Esophagus squamous epithelium (tissue), 5 donors: ENCODE measurements around the gene ITPK1. TPM values are rescaled to one million over a fixed set of nuclear protein-coding genes. Genes with fewer than 3 reads are reported as not detected.

Experiments
- DNase-seq: peaks from one replicate; lab custom pipeline; 2025; lab: John Stamatoyannopoulos, UW
- H3K27ac ChIP-seq, 4 donors: fragments of 200-600 bp; sonication (generic); one replicate each; pipeline ENCODE4 v1.5.1; 2016 to 2019; ENCODE audit warnings: mild to moderate bottlenecking in 1 of 4
- H3K27me3 ChIP-seq, 4 donors: fragments of 200-600 bp; sonication (generic); 1 replicate in 3 of 4; 2 replicates in 1 of 4; pipeline versions ENCODE4 v1.5.1 to v1.6.0; 2017 to 2021; ENCODE audit warnings: antibody characterized with exemption in 1 of 4
- H3K36me3 ChIP-seq, 3 donors: fragments of 200-600 bp; sonication (generic); one replicate each; pipeline ENCODE4 v1.5.1; 2016 to 2019
- H3K4me1 ChIP-seq, 3 donors: fragments of 200-600 bp; sonication (generic); one replicate each; pipeline ENCODE4 v1.5.1; 2017 to 2019
- H3K4me3 ChIP-seq, 4 donors: fragments of 200-600 bp; sonication (generic); 1 replicate in 3 of 4; 2 replicates in 1 of 4; pipeline ENCODE4 v1.5.1; 2016 to 2019; ENCODE audit warnings: mild to moderate bottlenecking in 2 of 4, moderate library complexity in 1 of 4
- H3K9me3 ChIP-seq, 3 donors: fragments of 200-600 bp; sonication (generic); one replicate each; pipeline ENCODE4 v1.5.1; 2016 to 2019
- CTCF ChIP-seq, 6 experiments: fragments of 450-650 bp in 4 of 6; fragments of 200-600 bp in 2 of 6; sonication (generic) in 2 of 6; IDR thresholded peaks; one replicate each; pipeline ENCODE4 v1.5.1; 2016 to 2019; ENCODE audit warnings: antibody characterized with exemption in 6 of 6, mild to moderate bottlenecking in 4 of 6, moderate library complexity in 4 of 6
- POLR2A ChIP-seq, 4 donors: fragments of 450-650 bp; IDR thresholded peaks; one replicate each; pipeline ENCODE4 v1.6.1; 2017; ENCODE audit warnings: antibody characterized with exemption in 4 of 4, mild to moderate bottlenecking in 4 of 4, moderate library complexity in 3 of 4
- WGBS, 2 donors: methylation state at CpG; one replicate each; pipeline ENCODE4 v1.1.5; 2018; 5-methylcytosine and 5-hydroxymethylcytosine counted together
- intact Hi-C: fragments of 100-400 bp; cut with DNase I; formaldehyde crosslinking; loops from one replicate; pipeline ENCODE4 v1.15.0; 2022
- total RNA-seq, 4 donors: library from RNA; depleted of rRNA; stranded (reverse); fragments of >200 nt; gene quantifications; one replicate each; pipeline ENCODE4 v1.1.0, GENCODE V29; 2016
- donor health status: DM: yes; HTN: yes; CAD: no.

Gene ITPK1
- total RNA-seq, 4 donors from 2014 or later: 14.2 to 34.5 (median 25.8) TPM

GRCh38 chr14:92917041-92917940, 198.4 kb downstream of the ITPK1 start:
- Histone ChIP-seq H3K4me3 (no peak overlapping the region), H3K4me1 (no peaks in the 10 kb centered on the region), H3K27ac (no peak overlapping the region), H3K9me3 (no peaks in the 10 kb centered on the region), H3K36me3 (no peaks in the 10 kb centered on the region), H3K27me3 (peaks cover 0 to 66% (median 0%) of the 10 kb centered on the region in 4 donors)
- no peak for DNase-seq
- 56 to 77% methylated on average over 4 to 11 of the region's 14 CpGs for WGBS, 2 donors
- TF ChIP-seq POLR2A (IDR thresholded peaks at IDR 0.05) (no peak), CTCF (IDR thresholded peaks at IDR 0.05) (no peak)
- intact Hi-C loops: no loop called here

- no peak overlapping the region for H3K27ac ChIP-seq
- H3K4me1 ChIP-seq: no peaks in the 10 kb centered on the region
- 72 to 78% methylated on average over 3 to 4 of the region's 4 CpGs for WGBS, 2 donors
- no peak for DNase-seq
- intact Hi-C loops: no loop called here
- no peaks in the 10 kb centered on the region for H3K36me3 ChIP-seq
- H3K9me3 ChIP-seq: no peaks in the 10 kb centered on the region
- H3K27me3 ChIP-seq: peaks cover 0 to 55% (median 0%) of the 10 kb centered on the region in 4 donors
- TF ChIP-seq POLR2A (IDR thresholded peaks at IDR 0.05) (no peak), CTCF (IDR thresholded peaks at IDR 0.05) (no peak)
- H3K4me3 ChIP-seq: no peak overlapping the region
Observed at GRCh38 chr14:92916201-92916600, 199.5 kb downstream of the ITPK1 start.

- H3K36me3 ChIP-seq: no peaks in the 10 kb centered on the region
- intact Hi-C loops: no loop called here
- TF ChIP-seq CTCF (IDR thresholded peaks at IDR 0.05): no peak
- no peaks in the 10 kb centered on the region for H3K9me3 ChIP-seq
- H3K4me3 ChIP-seq: no peak overlapping the region
- 7 to 20% methylated on average over 7 of the region's 7 CpGs for WGBS, 2 donors
- DNase-seq: no peak
- peaks cover 0 to 41% (median 0%) of the 10 kb centered on the region in 4 donors for H3K27me3 ChIP-seq
- no peak overlapping the region for H3K27ac ChIP-seq
- no peaks in the 10 kb centered on the region for H3K4me1 ChIP-seq
Observed at GRCh38 chr14:92914087-92914656, 201.6 kb downstream of the ITPK1 start.

- H3K27me3 ChIP-seq: peaks cover 0 to 22% (median 0%) of the 10 kb centered on the region in 4 donors
- no peaks in the 10 kb centered on the region for H3K9me3 ChIP-seq
- H3K4me3 ChIP-seq: no peak overlapping the region
- no peaks in the 10 kb centered on the region for H3K36me3 ChIP-seq
- intact Hi-C loops: no loop called here
- H3K4me1 ChIP-seq: no peaks in the 10 kb centered on the region
- no peak overlapping the region for H3K27ac ChIP-seq
- DNase-seq: no peak
- TF ChIP-seq POLR2A (IDR thresholded peaks at IDR 0.05): no peak
- TF ChIP-seq CTCF (IDR thresholded peaks at IDR 0.05): no peak
- 72 to 74% methylated on average over 6 of the region's 6 CpGs for WGBS, 2 donors
Observed at GRCh38 chr14:92907316-92907911, 208.3 kb downstream of the ITPK1 start.

- 37 to 55% methylated on average over 3 to 4 of the region's 6 CpGs for WGBS, 2 donors
Observed at GRCh38 chr14:92906823-92907222, 208.9 kb downstream of the ITPK1 start.

More at GRCh38 chr14:92906823-92907222, 208.9 kb downstream of the ITPK1 start:
- no peaks in the 10 kb centered on the region for H3K9me3 ChIP-seq
- H3K36me3 ChIP-seq: no peaks in the 10 kb centered on the region
- no peaks in the 10 kb centered on the region for H3K4me1 ChIP-seq
- intact Hi-C loops: no loop called here
- peaks cover 0 to 28% (median 0%) of the 10 kb centered on the region in 4 donors for H3K27me3 ChIP-seq
- no peak for DNase-seq
- H3K27ac ChIP-seq: no peak overlapping the region
- no peak overlapping the region for H3K4me3 ChIP-seq
- TF ChIP-seq POLR2A (IDR thresholded peaks at IDR 0.05) (no peak), CTCF (IDR thresholded peaks at IDR 0.05) (no peak)
